ENCODE results near the gene PPIA.
"Not testable (repeated sequence)": the region's sequence is repeated elsewhere in the genome, so short reads cannot be mapped to it uniquely, and the experiment has no call there.

The PPIA gene

GRCh38 chr7:44764081-44764480, 32.4 kb upstream of the PPIA start:
- DNase-seq (ENCODE audit: low spot score): no peak

GRCh38 chr7:44764665-44765578, 31.6 kb upstream of the PPIA start:
- no peak for DNase-seq (ENCODE audit: low spot score)

GRCh38 chr7:44765579-44766415, 30.7 kb upstream of the PPIA start:
- DNase-seq (ENCODE audit: low spot score): no peak

- no peak for DNase-seq (ENCODE audit: low spot score)
Measured at GRCh38 chr7:44766416-44766801, 30.1 kb upstream of the PPIA start.

GRCh38 chr7:44767134-44767911, 29.2 kb upstream of the PPIA start:
- DNase-seq (ENCODE audit: low spot score): no peak

GRCh38 chr7:44767912-44768627, 28.4 kb upstream of the PPIA start:
- no peak for DNase-seq (ENCODE audit: low spot score)

GRCh38 chr7:44768628-44769371, 27.7 kb upstream of the PPIA start:
- no peak for DNase-seq (ENCODE audit: low spot score)

GRCh38 chr7:44769376-44769775, 27.1 kb upstream of the PPIA start:
- no peak for DNase-seq (ENCODE audit: low spot score)

GRCh38 chr7:44769776-44770294, 26.6 kb upstream of the PPIA start:
- no peak for DNase-seq (ENCODE audit: low spot score)

- DNase-seq (ENCODE audit: low spot score): no peak
Measured at GRCh38 chr7:44771358-44771757, 25.1 kb upstream of the PPIA start.

- DNase-seq (ENCODE audit: low spot score): no peak
Measured at GRCh38 chr7:44772440-44772839, 24.0 kb upstream of the PPIA start.

GRCh38 chr7:44772867-44773266, 23.6 kb upstream of the PPIA start:
- no peak for DNase-seq (ENCODE audit: low spot score)

- DNase-seq (ENCODE audit: low spot score): not testable (repeated sequence)
Measured at GRCh38 chr7:44774486-44774885, 22.0 kb upstream of the PPIA start.

GRCh38 chr7:44775383-44776107, 20.9 kb upstream of the PPIA start:
- DNase-seq (ENCODE audit: low spot score): no peak

GRCh38 chr7:44776211-44776610, 20.3 kb upstream of the PPIA start:
- DNase-seq (ENCODE audit: low spot score): no peak

GRCh38 chr7:44782460-44782859, 14.0 kb upstream of the PPIA start:
- DNase-seq (ENCODE audit: low spot score): no peak

- no peak for DNase-seq (ENCODE audit: low spot score)
Measured at GRCh38 chr7:44783407-44783806, 13.1 kb upstream of the PPIA start.

GRCh38 chr7:44784364-44784763, 12.1 kb upstream of the PPIA start:
- no peak for DNase-seq (ENCODE audit: low spot score)

GRCh38 chr7:44785218-44785617, 11.3 kb upstream of the PPIA start:
- DNase-seq (ENCODE audit: low spot score): not testable (repeated sequence)

- DNase-seq (ENCODE audit: low spot score): no peak
Measured at GRCh38 chr7:44787041-44787440, 9.4 kb upstream of the PPIA start.

Data from SW480 (cell line).